ENCODE results near the gene GPR55. TPM values are rescaled to one million over a fixed set of nuclear protein-coding genes. Genes with fewer than 3 reads are reported as not detected.

Gene GPR55
- total RNA-seq, 1 experiment from 2014 or later = 0.07 TPM

GRCh38 chr2:230967113-230967512 is 42.1 kb upstream of the GPR55 start:
- Histone ChIP-seq H3K27ac (ENCODE audit: low read length) (no peak overlapping the region), H3K79me2 (ENCODE audit: low read length) (no peaks in the 10 kb centered on the region), H3K27me3 (ENCODE audit: low read length) (no peaks in the 10 kb centered on the region), H3K4me2 (ENCODE audit: low read length) (no peak overlapping the region), H3K9me3 (ENCODE audit: low read length) (no peaks in the 10 kb centered on the region), H4K20me1 (ENCODE audit: low read length) (no peaks in the 10 kb centered on the region), H3K36me3 (ENCODE audit: low read depth, low read length) (no peaks in the 10 kb centered on the region), H3K4me3 (ENCODE audit: low read length) (no peak overlapping the region), H3K9ac (ENCODE audit: low read length) (no peak overlapping the region), H3F3A (ENCODE audit: low read length, unreplicated experiment) (no peaks in the 10 kb centered on the region), H2AFZ (ENCODE audit: low read length) (no peak overlapping the region), H3K9me2 (replicated peaks; ENCODE audit: low read length) (no peaks in the 10 kb centered on the region), H3K4me1 (ENCODE audit: insufficient read depth, low read length) (no peaks in the 10 kb centered on the region)
- intact Hi-C loops (cut with micrococcal nuclease) = no loop called here
- ATAC-seq (no peak), DNase-seq (no peak)
- TF ChIP-seq EZH2 (IDR thresholded peaks at IDR 0.05; ENCODE audit: low read length, unreplicated experiment) (no peak), EZH2phosphoT487 (IDR thresholded peaks at IDR 0.05; ENCODE audit: borderline replicate concordance, low read length) (no peak)
- TF ChIP-seq, protein P1, sequence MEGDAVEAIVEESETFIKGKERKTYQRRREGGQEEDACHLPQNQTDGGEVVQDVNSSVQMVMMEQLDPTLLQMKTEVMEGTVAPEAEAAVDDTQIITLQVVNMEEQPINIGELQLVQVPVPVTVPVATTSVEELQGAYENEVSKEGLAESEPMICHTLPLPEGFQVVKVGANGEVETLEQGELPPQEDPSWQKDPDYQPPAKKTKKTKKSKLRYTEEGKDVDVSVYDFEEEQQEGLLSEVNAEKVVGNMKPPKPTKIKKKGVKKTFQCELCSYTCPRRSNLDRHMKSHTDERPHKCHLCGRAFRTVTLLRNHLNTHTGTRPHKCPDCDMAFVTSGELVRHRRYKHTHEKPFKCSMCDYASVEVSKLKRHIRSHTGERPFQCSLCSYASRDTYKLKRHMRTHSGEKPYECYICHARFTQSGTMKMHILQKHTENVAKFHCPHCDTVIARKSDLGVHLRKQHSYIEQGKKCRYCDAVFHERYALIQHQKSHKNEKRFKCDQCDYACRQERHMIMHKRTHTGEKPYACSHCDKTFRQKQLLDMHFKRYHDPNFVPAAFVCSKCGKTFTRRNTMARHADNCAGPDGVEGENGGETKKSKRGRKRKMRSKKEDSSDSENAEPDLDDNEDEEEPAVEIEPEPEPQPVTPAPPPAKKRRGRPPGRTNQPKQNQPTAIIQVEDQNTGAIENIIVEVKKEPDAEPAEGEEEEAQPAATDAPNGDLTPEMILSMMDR (conservative IDR thresholded peaks at IDR 0.05; ENCODE audit: low read depth, low read length) = no peak
- ChIA-PET CTCF (no interaction called here), POLR2A (ENCODE audit: unreplicated experiment) (no interaction called here)
- BruUV-seq (replicated peaks) = no TSS peak

DNA sequence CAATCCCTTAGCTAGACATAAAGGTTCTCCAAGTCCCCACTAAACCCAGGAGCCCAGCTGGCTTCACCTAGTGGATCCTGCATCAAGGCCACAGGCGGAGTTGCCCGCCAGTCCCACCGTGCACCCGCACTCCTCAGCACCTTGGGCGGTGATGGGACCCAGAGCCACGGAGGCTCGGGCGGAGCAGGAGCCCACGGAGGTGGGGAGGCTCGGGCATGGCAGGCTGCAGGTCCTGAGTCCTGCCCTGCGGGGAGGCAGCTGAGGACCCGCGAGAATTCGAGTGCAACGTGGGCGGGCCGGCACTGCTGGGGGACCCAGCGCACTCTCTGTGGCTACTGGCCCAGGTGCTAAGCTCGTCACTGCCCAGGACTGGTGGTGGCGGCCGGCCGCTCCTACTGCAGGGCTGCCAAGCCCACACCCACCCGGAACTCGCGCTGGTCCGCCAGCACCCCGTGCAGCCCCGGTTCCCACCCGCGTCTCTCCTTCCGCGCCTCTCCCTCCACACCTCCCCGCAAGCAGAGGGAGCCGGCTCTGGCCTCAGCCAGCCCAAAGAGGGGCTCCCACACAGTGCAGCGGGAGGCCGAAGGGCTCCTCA is 39.2 kb upstream of the GPR55 start:
- TF ChIP-seq, protein P1 (conservative IDR thresholded peaks at IDR 0.05; ENCODE audit: low read depth, low read length) = no peak
- TF ChIP-seq EZH2 (IDR thresholded peaks at IDR 0.05; ENCODE audit: low read length, unreplicated experiment) (no peak), EZH2phosphoT487 (IDR thresholded peaks at IDR 0.05; ENCODE audit: borderline replicate concordance, low read length) (no peak)
- Histone ChIP-seq H2AFZ (ENCODE audit: low read length) (no peak overlapping the region), H3K4me1 (ENCODE audit: insufficient read depth, low read length) (no peaks in the 10 kb centered on the region), H3K9me3 (ENCODE audit: low read length) (no peaks in the 10 kb centered on the region), H3K9ac (ENCODE audit: low read length) (no peak overlapping the region), H3F3A (ENCODE audit: low read length, unreplicated experiment) (no peaks in the 10 kb centered on the region), H3K4me2 (ENCODE audit: low read length) (no peak overlapping the region), H4K20me1 (ENCODE audit: low read length) (no peaks in the 10 kb centered on the region), H3K9me2 (replicated peaks; ENCODE audit: low read length) (no peaks in the 10 kb centered on the region), H3K27ac (ENCODE audit: low read length) (no peak overlapping the region), H3K27me3 (ENCODE audit: low read length) (no peaks in the 10 kb centered on the region), H3K36me3 (ENCODE audit: low read depth, low read length) (no peaks in the 10 kb centered on the region), H3K4me3 (ENCODE audit: low read length) (no peak overlapping the region), H3K79me2 (ENCODE audit: low read length) (no peaks in the 10 kb centered on the region)
- ChIA-PET CTCF (no interaction called here), POLR2A (ENCODE audit: unreplicated experiment) (no interaction called here)
- intact Hi-C loops (cut with micrococcal nuclease) = no loop called here
- no peak for DNase-seq
- no peak for ATAC-seq
- BruUV-seq (replicated peaks) = no TSS peak

DNA sequence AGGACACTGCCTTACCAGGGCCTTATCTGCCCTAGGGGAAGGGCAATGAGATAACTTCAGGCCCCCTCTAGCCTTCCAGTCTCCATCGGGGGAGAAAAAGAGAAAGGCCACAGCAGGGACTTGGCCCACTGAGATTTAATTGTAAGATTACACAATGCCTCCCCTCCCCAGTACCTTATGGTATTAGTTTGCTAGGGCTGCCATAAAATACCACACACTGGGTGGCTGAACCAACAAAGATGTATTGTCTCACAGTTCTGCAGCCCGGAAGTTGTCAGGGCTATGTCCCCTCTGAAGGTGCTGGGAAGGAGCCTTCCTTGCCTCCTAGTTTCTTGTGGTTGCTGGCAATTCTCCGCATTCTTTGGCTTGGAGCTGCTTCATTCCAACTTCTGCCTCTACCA is 36.0 kb upstream of the GPR55 start:
- CTCF ChIA-PET = no interaction called here
- H4K20me1 ChIP-seq (ENCODE audit: low read length) = no peaks in the 10 kb centered on the region
- ATAC-seq = no peak

More for the DNA sequence above, 36.0 kb upstream of the GPR55 start:
- TF ChIP-seq EZH2phosphoT487 (IDR thresholded peaks at IDR 0.05; ENCODE audit: borderline replicate concordance, low read length) = no peak
- TF ChIP-seq EZH2 (IDR thresholded peaks at IDR 0.05; ENCODE audit: low read length, unreplicated experiment) = no peak
- TF ChIP-seq, protein P1 (conservative IDR thresholded peaks at IDR 0.05; ENCODE audit: low read depth, low read length) = no peak
- Histone ChIP-seq H3K9ac (ENCODE audit: low read length) (no peak overlapping the region), H3K4me1 (ENCODE audit: insufficient read depth, low read length) (0 out of 2 replicates have a peak, but pooled peaks cover 13% of the 10 kb centered on the region), H3K4me3 (ENCODE audit: low read length) (no peak overlapping the region), H3K9me2 (replicated peaks; ENCODE audit: low read length) (no peaks in the 10 kb centered on the region), H2AFZ (ENCODE audit: low read length) (no peak overlapping the region), H3K79me2 (ENCODE audit: low read length) (no peaks in the 10 kb centered on the region), H3K4me2 (ENCODE audit: low read length) (no peak overlapping the region), H3F3A (ENCODE audit: low read length, unreplicated experiment) (no peaks in the 10 kb centered on the region), H3K9me3 (ENCODE audit: low read length) (no peaks in the 10 kb centered on the region), H3K27me3 (ENCODE audit: low read length) (no peaks in the 10 kb centered on the region), H3K36me3 (ENCODE audit: low read depth, low read length) (no peaks in the 10 kb centered on the region), H3K27ac (ENCODE audit: low read length) (no peak overlapping the region)
- intact Hi-C loops (cut with micrococcal nuclease) = no loop called here
- no TSS peak for BruUV-seq (replicated peaks)
- POLR2A ChIA-PET (ENCODE audit: unreplicated experiment) = no interaction called here
- DNase-seq = no peak
